Common myeloid progenitor, CD34-positive (primary cell): ENCODE data around the gene ZBTB4.

Experiments
- CTCF ChIA-PET: fragments of 350-600 bp; sonication (Branson Sonifier 250); formaldehyde crosslinking; loops from one replicate; lab custom pipeline; 2021; ENCODE audit warnings: antibody characterized with exemption; lab: Charles Lee
- POLR2A ChIA-PET: fragments of 350-600 bp; sonication (Branson Sonifier 250); formaldehyde crosslinking; loops from one replicate; lab custom pipeline; 2021; ENCODE audit warnings: antibody characterized with exemption; lab: Charles Lee
- DNase-seq, 3 donors: peaks; one replicate each; pipeline versions ENCODE4 v3.0.0 to v3.0.0-alpha.2; 2013
- H3K27ac ChIP-seq, 2 experiments: 1 replicate in 1 of 2; 2 replicates in 1 of 2; pipeline ENCODE4 v1.7.0; 2013; ENCODE audit warnings: inconsistent platforms in 2 of 2, low read length in 2 of 2, mild to moderate bottlenecking in 2 of 2, low read depth in 1 of 2, moderate library complexity in 1 of 2; ENCODE audit not compliant: severe bottlenecking in 2 of 2, insufficient read depth in 1 of 2, poor library complexity in 1 of 2
- H3K27me3 ChIP-seq, 5 experiments: replicated peaks in 2 of 5; 1 replicate in 3 of 5; 2 replicates in 2 of 5; pipeline versions ENCODE4 v1.6.1 to v1.7.0; 2013; ENCODE audit warnings: low read length in 4 of 5, mild to moderate bottlenecking in 2 of 5, moderate library complexity in 2 of 5, inconsistent platforms in 1 of 5; ENCODE audit not compliant: insufficient read depth in 5 of 5, control insufficient read depth in 4 of 5
- H3K36me3 ChIP-seq, 4 experiments: 1 replicate in 2 of 4; 2 replicates in 2 of 4; pipeline versions ENCODE4 v1.6.1 to v1.7.0; 2013; ENCODE audit warnings: low read length in 3 of 4, control low read depth in 1 of 4, mild to moderate bottlenecking in 1 of 4; ENCODE audit not compliant: control insufficient read depth in 4 of 4, insufficient read depth in 4 of 4
- H3K4me1 ChIP-seq, 4 experiments: 1 replicate in 3 of 4; 2 replicates in 1 of 4; pipeline versions ENCODE4 v1.6.1 to v1.7.1; 2013; ENCODE audit warnings: low read length in 3 of 4, mild to moderate bottlenecking in 3 of 4, control low read depth in 1 of 4, inconsistent platforms in 1 of 4, moderate library complexity in 1 of 4; ENCODE audit not compliant: control insufficient read depth in 4 of 4, insufficient read depth in 4 of 4; ENCODE audit errors: control extremely low read depth in 1 of 4
- H3K4me3 ChIP-seq, 7 experiments: 1 replicate in 4 of 7; 2 replicates in 3 of 7; pipeline versions ENCODE4 v1.5.1 to v1.7.0; 2013; ENCODE audit warnings: mild to moderate bottlenecking in 7 of 7, low read length in 6 of 7, moderate library complexity in 6 of 7, inconsistent platforms in 2 of 7, low read depth in 2 of 7, control low read depth in 1 of 7; ENCODE audit not compliant: insufficient read depth in 4 of 7, control insufficient read depth in 1 of 7; ENCODE audit errors: extremely low read depth in 1 of 7
- H3K9me3 ChIP-seq, 5 experiments: 1 replicate in 4 of 5; 2 replicates in 1 of 5; pipeline versions ENCODE4 v1.6.1 to v1.7.1; 2013; ENCODE audit warnings: low read length in 4 of 5, mild to moderate bottlenecking in 2 of 5, inconsistent platforms in 1 of 5, low read depth in 1 of 5, moderate library complexity in 1 of 5; ENCODE audit not compliant: control insufficient read depth in 4 of 5, insufficient read depth in 2 of 5; ENCODE audit errors: control extremely low read depth in 1 of 5
- WGBS: methylation state at CpG from one replicate; pipeline ENCODE4 v1.1.5; 2013; ENCODE audit not compliant: insufficient coverage; 5-methylcytosine and 5-hydroxymethylcytosine counted together

ZBTB4 gene

GRCh38 chr17:7441266-7441665, 38.2 kb downstream of the ZBTB4 start:
- ChIA-PET POLR2A (interaction anchor here (0.5 to 2.8 kb wide), 9 partner anchors 36 to 1885 kb away, joined by 3 to 11 read pairs (median 5); partner anchors contain the start of gene POLR2A), CTCF (interaction anchor here (0.8 to 5.6 kb wide), 12 partner anchors 9 to 86 kb away, joined by 3 to 40 read pairs (median 3); no protein-coding TSS in a partner anchor)
- Histone ChIP-seq H3K4me1 (peaks cover 3 to 67% (median 58%) of the 10 kb centered on the region in 4 experiments), H3K4me3 (no peak overlapping the region), H3K9me3 (no peaks in the 10 kb centered on the region), H3K36me3 (no peaks in the 10 kb centered on the region), H3K27ac (no peak overlapping the region), H3K27me3 (peaks cover 4 to 74% (median 26%) of the 10 kb centered on the region in 5 experiments)
- WGBS = 96% methylated on average over 6 of the region's 7 CpGs
- DNase-seq = no peak

GRCh38 chr17:7440834-7441195, 38.6 kb downstream of the ZBTB4 start:
- Histone ChIP-seq H3K4me3 (peak overlapping the region in 5 of 7 experiments; percentile 54 to 72 (median 60)), H3K4me1 (peaks cover 3 to 69% (median 62%) of the 10 kb centered on the region in 4 experiments), H3K36me3 (no peaks in the 10 kb centered on the region), H3K27me3 (peaks cover 2 to 70% (median 24%) of the 10 kb centered on the region in 5 experiments), H3K27ac (no peak overlapping the region), H3K9me3 (no peaks in the 10 kb centered on the region)
- POLR2A ChIA-PET = interaction anchor here (0.5 to 2.8 kb wide), 9 partner anchors 36 to 1885 kb away, joined by 3 to 11 read pairs (median 5); partner anchors contain the start of gene POLR2A
- 1% methylated on average over 9 of the region's 12 CpGs for WGBS
- DNase-seq = peak in 2 of 3 donors; percentile 81 to 84
- CTCF ChIA-PET = interaction anchor here (0.8 to 5.6 kb wide), 11 partner anchors 10 to 85 kb away, joined by 3 to 40 read pairs (median 3); no protein-coding TSS in a partner anchor

GRCh38 chr17:7440113-7440833, 39.2 kb downstream of the ZBTB4 start:
- H3K27ac ChIP-seq = no peak overlapping the region
- H3K36me3 ChIP-seq = no peaks in the 10 kb centered on the region
- no peaks in the 10 kb centered on the region for H3K9me3 ChIP-seq
- peaks cover 3 to 67% (median 62%) of the 10 kb centered on the region in 4 experiments for H3K4me1 ChIP-seq
- peak overlapping the region; percentile 42 to 72 (median 58) for H3K4me3 ChIP-seq
- CTCF ChIA-PET = interaction anchor here (0.8 to 5.6 kb wide), 12 partner anchors 10 to 85 kb away, joined by 3 to 40 read pairs (median 3); partner anchors contain the start of gene POLR2A
- POLR2A ChIA-PET = interaction anchor here (0.5 to 2.8 kb wide), 3 partner anchors 44 to 84 kb away, joined by 3 to 11 read pairs (median 3); partner anchors contain the start of gene POLR2A
- under 1% methylated on average over 28 of the region's 46 CpGs for WGBS
- peak in 2 of 3 donors; percentile 48 to 63 for DNase-seq
- peaks cover 0 to 64% (median 21%) of the 10 kb centered on the region in 5 experiments for H3K27me3 ChIP-seq

GRCh38 chr17:7439462-7440112, 39.8 kb downstream of the ZBTB4 start, which contains the start of gene FGF11:
Gene FGF11 (plus strand): TSS chr17:7439512. CDS start chr17:7439621, 109 bp downstream.
- H3K4me1 ChIP-seq = peaks cover 1 to 60% (median 57%) of the 10 kb centered on the region in 4 experiments
- ChIA-PET POLR2A (interaction anchor here (2.8 kb wide), 1 partner anchor 45 kb away, joined by 11 read pairs; the partner anchor contains the start of gene POLR2A), CTCF (interaction anchor here (0.6 to 5.6 kb wide), 5 partner anchors 15 to 121 kb away, joined by 3 to 40 read pairs (median 4); partner anchors contain the start of gene POLR2A)
- WGBS = 2% methylated on average over 41 of the region's 50 CpGs
- H3K4me3 ChIP-seq = peak within 1 kb of the TSS; percentile 42 to 95 (median 63)
- no peak for DNase-seq
- peaks cover 0 to 58% (median 19%) of the 10 kb centered on the region in 5 experiments for H3K27me3 ChIP-seq
- H3K27ac ChIP-seq = no peak within 1 kb of the TSS
- no peaks in the 10 kb centered on the region for H3K9me3 ChIP-seq
- no peaks in the 10 kb centered on the region for H3K36me3 ChIP-seq

- Histone ChIP-seq H3K4me1 (peaks cover 0 to 59% (median 55%) of the 10 kb centered on the region in 4 experiments), H3K27ac (no peak overlapping the region), H3K27me3 (peaks cover 0 to 50% (median 17%) of the 10 kb centered on the region in 5 experiments), H3K4me3 (peak overlapping the region in 5 of 7 experiments; percentile 30 to 95 (median 64)), H3K9me3 (no peaks in the 10 kb centered on the region), H3K36me3 (no peaks in the 10 kb centered on the region)
- no peak for DNase-seq
- CTCF ChIA-PET = interaction anchor here (0.6 to 5.6 kb wide), 7 partner anchors 16 to 122 kb away, joined by 3 to 40 read pairs (median 6); partner anchors contain the start of genes POLR2A, TMEM95 and ZBTB4
- 32% methylated on average over 4 of the region's 11 CpGs for WGBS
- POLR2A ChIA-PET = interaction anchor here (0.7 to 2.8 kb wide), 3 partner anchors 29 to 45 kb away, joined by 3 to 11 read pairs (median 3); partner anchors contain the start of genes POLR2A and ZBTB4
Observed at GRCh38 chr17:7438656-7439460, 40.6 kb downstream of the ZBTB4 start.
